Measurements from ENCODE around the gene CCN5. TPM values are rescaled to one million over a fixed set of nuclear protein-coding genes. Genes with fewer than 3 reads are reported as not detected.
"Not testable (repeated sequence)": the region's sequence is repeated elsewhere in the genome, so short reads cannot be mapped to it uniquely, and the experiment has no call there.

The CCN5 gene
- total and polyA plus RNA-seq, 5 donors: 85.2 to 292 (median 99.6) TPM

- peaks cover 10% of the 10 kb centered on the region for H3K4me1 ChIP-seq (ENCODE audit: control insufficient read depth, insufficient read depth, low read length)
- WGBS: 86% methylated on average over 4 of the region's 4 CpGs
- no peaks in the 10 kb centered on the region for H3K9me3 ChIP-seq (ENCODE audit: control insufficient read depth, low read length)
- intact Hi-C loops (cut with DNase I): no loop called here
- no peak overlapping the region for H3K4me3 ChIP-seq (ENCODE audit: low read length)
- peak in 1 of 3 donors; percentile 35 for DNase-seq
- no peak for ATAC-seq
- H3K27ac ChIP-seq (ENCODE audit: low read length): peak overlapping the region; percentile 95
- no peaks in the 10 kb centered on the region for H3K27me3 ChIP-seq (ENCODE audit: control insufficient read depth, insufficient read depth)
Observed at GRCh38 chr20:44694159-44694558, 21.0 kb upstream of the CCN5 start.

GRCh38 chr20:44695295-44695673 is 19.9 kb upstream of the CCN5 start:
- intact Hi-C loops (cut with DNase I): no loop called here
- Histone ChIP-seq H3K4me1 (ENCODE audit: control insufficient read depth, insufficient read depth, low read length) (peaks cover 8% of the 10 kb centered on the region), H3K9me3 (ENCODE audit: control insufficient read depth, low read length) (no peaks in the 10 kb centered on the region), H3K27me3 (ENCODE audit: control insufficient read depth, insufficient read depth) (no peaks in the 10 kb centered on the region), H3K27ac (ENCODE audit: low read length) (peak overlapping the region; percentile 76), H3K4me3 (ENCODE audit: low read length) (no peak overlapping the region)
- ATAC-seq (no peak), DNase-seq (no peak)
- WGBS: 49% methylated on average over 2 of the region's 2 CpGs

GRCh38 chr20:44695674-44696300 is 19.4 kb upstream of the CCN5 start:
- no peak for DNase-seq
- intact Hi-C loops (cut with DNase I): no loop called here
- no peaks in the 10 kb centered on the region for H3K27me3 ChIP-seq (ENCODE audit: control insufficient read depth, insufficient read depth)
- peaks cover 8% of the 10 kb centered on the region for H3K4me1 ChIP-seq (ENCODE audit: control insufficient read depth, insufficient read depth, low read length)
- no peak for ATAC-seq
- peak overlapping the region; percentile 55 for H3K27ac ChIP-seq (ENCODE audit: low read length)
- no peaks in the 10 kb centered on the region for H3K9me3 ChIP-seq (ENCODE audit: control insufficient read depth, low read length)
- no peak overlapping the region for H3K4me3 ChIP-seq (ENCODE audit: low read length)

GRCh38 chr20:44696315-44696714 is 18.9 kb upstream of the CCN5 start:
- DNase-seq: no peak
- WGBS: 93% methylated on average over 3 of the region's 3 CpGs
- Histone ChIP-seq H3K4me1 (ENCODE audit: control insufficient read depth, insufficient read depth, low read length) (peaks cover 6% of the 10 kb centered on the region), H3K9me3 (ENCODE audit: control insufficient read depth, low read length) (no peaks in the 10 kb centered on the region), H3K27ac (ENCODE audit: low read length) (peak overlapping the region; percentile 55), H3K27me3 (ENCODE audit: control insufficient read depth, insufficient read depth) (no peaks in the 10 kb centered on the region), H3K4me3 (ENCODE audit: low read length) (no peak overlapping the region)
- intact Hi-C loops (cut with DNase I): no loop called here
- ATAC-seq: no peak

- ATAC-seq; H3K27me3 ChIP-seq (ENCODE audit: control insufficient read depth, insufficient read depth); H3K27ac ChIP-seq (ENCODE audit: low read length); H3K9me3 ChIP-seq (ENCODE audit: control insufficient read depth, low read length); DNase-seq; intact Hi-C loops (cut with DNase I); H3K4me3 ChIP-seq (ENCODE audit: low read length): not testable (repeated sequence)
- WGBS: 95% methylated on average over 5 of the region's 5 CpGs
- H3K4me1 ChIP-seq (ENCODE audit: control insufficient read depth, insufficient read depth, low read length): peaks cover 10% of the 10 kb centered on the region
Observed at GRCh38 chr20:44697041-44697440, 18.1 kb upstream of the CCN5 start.

- Histone ChIP-seq H3K4me1 (ENCODE audit: control insufficient read depth, insufficient read depth, low read length) (peaks cover 17% of the 10 kb centered on the region), H3K27ac (ENCODE audit: low read length) (no peak overlapping the region), H3K27me3 (ENCODE audit: control insufficient read depth, insufficient read depth) (no peaks in the 10 kb centered on the region), H3K4me3 (ENCODE audit: low read length) (no peak overlapping the region), H3K9me3 (ENCODE audit: control insufficient read depth, low read length) (no peaks in the 10 kb centered on the region)
- WGBS: 59% methylated on average over 3 of the region's 3 CpGs
- ATAC-seq (no peak), DNase-seq (peak in 1 of 3 donors; percentile 20)
- intact Hi-C loops (cut with DNase I): no loop called here
Observed at GRCh38 chr20:44698351-44698750, 16.8 kb upstream of the CCN5 start.

- DNase-seq (peak in 1 of 3 donors; percentile 42), ATAC-seq (no peak)
- Histone ChIP-seq H3K4me1 (ENCODE audit: control insufficient read depth, insufficient read depth, low read length) (peaks cover 14% of the 10 kb centered on the region), H3K27me3 (ENCODE audit: control insufficient read depth, insufficient read depth) (no peaks in the 10 kb centered on the region), H3K4me3 (ENCODE audit: low read length) (no peak overlapping the region), H3K9me3 (ENCODE audit: control insufficient read depth, low read length) (no peaks in the 10 kb centered on the region), H3K27ac (ENCODE audit: low read length) (no peak overlapping the region)
- 93% methylated on average over 11 of the region's 11 CpGs for WGBS
- intact Hi-C loops (cut with DNase I): no loop called here
Observed at GRCh38 chr20:44700306-44700705, 14.9 kb upstream of the CCN5 start.

- ATAC-seq: no peak
- peaks cover 15% of the 10 kb centered on the region for H3K4me1 ChIP-seq (ENCODE audit: control insufficient read depth, insufficient read depth, low read length)
- WGBS: 82% methylated on average over 15 of the region's 15 CpGs
Observed at GRCh38 chr20:44701118-44701857, 13.9 kb upstream of the CCN5 start.

GRCh38 chr20:44701858-44702256 is 13.3 kb upstream of the CCN5 start:
- no peak for DNase-seq
- WGBS: 86% methylated on average over 7 of the region's 7 CpGs
- H3K27ac ChIP-seq (ENCODE audit: low read length): no peak overlapping the region

More at GRCh38 chr20:44701118-44701857, 13.9 kb upstream of the CCN5 start:
- Histone ChIP-seq H3K9me3 (ENCODE audit: control insufficient read depth, low read length) (no peaks in the 10 kb centered on the region), H3K27ac (ENCODE audit: low read length) (no peak overlapping the region), H3K4me3 (ENCODE audit: low read length) (no peak overlapping the region), H3K27me3 (ENCODE audit: control insufficient read depth, insufficient read depth) (no peaks in the 10 kb centered on the region)
- intact Hi-C loops (cut with DNase I): no loop called here
- peak in 1 of 3 donors; percentile 48 for DNase-seq

GRCh38 chr20:44702776-44703175 is 12.4 kb upstream of the CCN5 start:
- ATAC-seq: peak; percentile 90 to 91
- H3K4me3 ChIP-seq (ENCODE audit: low read length): no peak overlapping the region
- WGBS: 5% methylated on average over 9 of the region's 9 CpGs
- H3K9me3 ChIP-seq (ENCODE audit: control insufficient read depth, low read length): no peaks in the 10 kb centered on the region
- H3K27me3 ChIP-seq (ENCODE audit: control insufficient read depth, insufficient read depth): no peaks in the 10 kb centered on the region
- DNase-seq: peak; percentile 91 to 96 (median 96)
- intact Hi-C loops (cut with DNase I): no loop called here
- peaks cover 20% of the 10 kb centered on the region for H3K4me1 ChIP-seq (ENCODE audit: control insufficient read depth, insufficient read depth, low read length)
- H3K27ac ChIP-seq (ENCODE audit: low read length): peak overlapping the region; percentile 74

More at GRCh38 chr20:44701858-44702256, 13.3 kb upstream of the CCN5 start:
- H3K4me3 ChIP-seq (ENCODE audit: low read length): no peak overlapping the region
- intact Hi-C loops (cut with DNase I): no loop called here
- no peaks in the 10 kb centered on the region for H3K9me3 ChIP-seq (ENCODE audit: control insufficient read depth, low read length)
- H3K4me1 ChIP-seq (ENCODE audit: control insufficient read depth, insufficient read depth, low read length): peaks cover 20% of the 10 kb centered on the region
- ATAC-seq: no peak
- no peaks in the 10 kb centered on the region for H3K27me3 ChIP-seq (ENCODE audit: control insufficient read depth, insufficient read depth)

- ATAC-seq (peak; percentile 40 to 57), DNase-seq (peak in 1 of 3 donors; percentile 12)
- Histone ChIP-seq H3K27ac (ENCODE audit: low read length) (peak overlapping the region; percentile 74), H3K4me3 (ENCODE audit: low read length) (no peak overlapping the region), H3K27me3 (ENCODE audit: control insufficient read depth, insufficient read depth) (no peaks in the 10 kb centered on the region), H3K4me1 (ENCODE audit: control insufficient read depth, insufficient read depth, low read length) (peaks cover 20% of the 10 kb centered on the region), H3K9me3 (ENCODE audit: control insufficient read depth, low read length) (no peaks in the 10 kb centered on the region)
- intact Hi-C loops (cut with DNase I): no loop called here
- WGBS: 37% methylated on average over 12 of the region's 12 CpGs
Observed at GRCh38 chr20:44703183-44703925, 11.8 kb upstream of the CCN5 start.
